Adrenal gland (tissue), 12 donors: ENCODE results near the gene SLMAP. TPM values are rescaled to one million over a fixed set of nuclear protein-coding genes. Genes with fewer than 3 reads are reported as not detected.

Source experiments
- DNase-seq, 7 donors: peaks; one replicate each; pipeline ENCODE4 v3.0.0-alpha.2; 2019 to 2020
- H3K27ac ChIP-seq, 5 donors: fragments of 200-600 bp; sonication (generic) in 4 of 5; 1 replicate in 3 of 5; 2 replicates in 2 of 5; pipeline versions ENCODE4 v1.5.1 to v1.8.0; 2016 to 2020; ENCODE audit warnings: mild to moderate bottlenecking in 1 of 5
- H3K27me3 ChIP-seq: fragments of 200-600 bp; 2 replicates; pipeline ENCODE4 v1.8.0; 2021
- H3K36me3 ChIP-seq, 2 donors: fragments of 200-600 bp; replicated peaks in 1 of 2; 1 replicate in 1 of 2; 2 replicates in 1 of 2; pipeline versions ENCODE4 v1.5.1 to v1.8.0; 2018 to 2022
- H3K4me1 ChIP-seq, 2 donors: fragments of 200-600 bp; replicated peaks in 1 of 2; 1 replicate in 1 of 2; 2 replicates in 1 of 2; pipeline versions ENCODE4 v1.5.1 to v1.8.0; 2018 to 2021
- H3K4me3 ChIP-seq, 4 donors: fragments of 200-600 bp; sonication (generic) in 3 of 4; one replicate each; pipeline ENCODE4 v1.5.1; 2016 to 2018
- H3K9me3 ChIP-seq, 3 donors: fragments of 200-600 bp; sonication (generic) in 1 of 3; replicated peaks in 1 of 3; 1 replicate in 2 of 3; 2 replicates in 1 of 3; pipeline versions ENCODE4 v1.5.1 to v1.8.0; 2016 to 2021
- POLR2A ChIP-seq, 2 donors: fragments of 450-650 bp; IDR thresholded peaks; one replicate each; pipeline ENCODE4 v1.6.1; 2017; ENCODE audit warnings: antibody characterized with exemption in 2 of 2, mild to moderate bottlenecking in 2 of 2, moderate library complexity in 1 of 2
- WGBS, 4 donors: extraction: QIAGEN DNeasy Blood & Tissue Kit in 2 of 4; methylation state at CpG; one replicate each; pipeline versions ENCODE4 v1.1.5 to v1.1.7; 2013 to 2017; 5-methylcytosine and 5-hydroxymethylcytosine counted together
- intact Hi-C, 2 donors: fragments of 100-400 bp; cut with DNase I; formaldehyde crosslinking; loops; one replicate each; pipeline versions ENCODE4 v1.14.1 to v1.15.0; 2022 to 2023
- polyA plus RNA-seq, 3 donors: library from polyadenylated mRNA; stranded (reverse); fragments of 200-250 nt in 2 of 3; fragments of 350-450 nt in 1 of 3; fragmentation: Illumina TruSeq in 1 of 3; extraction: RNeasy Lipid Tissue Mini Kit (QIAGEN cat#74804) in 1 of 3; gene quantifications; one replicate each; pipeline ENCODE4 v1.2.3, GENCODE V29; 2013 to 2014
- total RNA-seq, 9 donors: library from RNA; depleted of rRNA in 4 of 9; stranded (reverse); fragments of >200 nt in 4 of 9; fragments of 120-200 nt in 1 of 9; fragmentation: NEBNext Ultra II Directional in 1 of 9; extraction: Animal tissue kit (Norgen Biotek cat#: 25700) in 1 of 9; gene quantifications; one replicate each; pipeline versions ENCODE4 v1.1.0 to v1.2.4, GENCODE V29; 2013 to 2023
- TF ChIP-seq, protein P1 (sequence below), 6 experiments: fragments of 450-650 bp in 4 of 6; fragments of 200-600 bp in 2 of 6; sonication (generic) in 1 of 6; IDR thresholded peaks; 1 replicate in 5 of 6; 2 replicates in 1 of 6; pipeline versions ENCODE4 v1.5.1 to v1.8.0; 2016 to 2021; ENCODE audit warnings: antibody characterized with exemption in 6 of 6, mild to moderate bottlenecking in 2 of 6, moderate library complexity in 1 of 6
- donor health status: healthy with polysubstance abuse.
- donor health status: Bipolar disorder and iron deficiency.
- donor health status: DM: yes; HTN: yes; CAD: no.
- donor health status: DM: no; HTN: no; CAD: no.
- donor health status: DM: no; HTN: no; CAD: no.
- donor health status: DM: yes; HTN: yes; CAD: no.

SLMAP gene
- total and polyA plus RNA-seq, 12 donors: 18.9 to 134 (median 87.5) TPM

- Histone ChIP-seq H3K4me3 (no peak overlapping the region), H3K36me3 (no peaks in the 10 kb centered on the region), H3K4me1 (peaks cover 0 to 9% of the 10 kb centered on the region in 2 donors), H3K9me3 (no peaks in the 10 kb centered on the region), H3K27ac (no peak overlapping the region), H3K27me3 (no peaks in the 10 kb centered on the region)
- 79 to 90% (median 89%) methylated on average over 3 of the region's 3 CpGs for WGBS, 4 donors
- TF ChIP-seq, protein P1, sequence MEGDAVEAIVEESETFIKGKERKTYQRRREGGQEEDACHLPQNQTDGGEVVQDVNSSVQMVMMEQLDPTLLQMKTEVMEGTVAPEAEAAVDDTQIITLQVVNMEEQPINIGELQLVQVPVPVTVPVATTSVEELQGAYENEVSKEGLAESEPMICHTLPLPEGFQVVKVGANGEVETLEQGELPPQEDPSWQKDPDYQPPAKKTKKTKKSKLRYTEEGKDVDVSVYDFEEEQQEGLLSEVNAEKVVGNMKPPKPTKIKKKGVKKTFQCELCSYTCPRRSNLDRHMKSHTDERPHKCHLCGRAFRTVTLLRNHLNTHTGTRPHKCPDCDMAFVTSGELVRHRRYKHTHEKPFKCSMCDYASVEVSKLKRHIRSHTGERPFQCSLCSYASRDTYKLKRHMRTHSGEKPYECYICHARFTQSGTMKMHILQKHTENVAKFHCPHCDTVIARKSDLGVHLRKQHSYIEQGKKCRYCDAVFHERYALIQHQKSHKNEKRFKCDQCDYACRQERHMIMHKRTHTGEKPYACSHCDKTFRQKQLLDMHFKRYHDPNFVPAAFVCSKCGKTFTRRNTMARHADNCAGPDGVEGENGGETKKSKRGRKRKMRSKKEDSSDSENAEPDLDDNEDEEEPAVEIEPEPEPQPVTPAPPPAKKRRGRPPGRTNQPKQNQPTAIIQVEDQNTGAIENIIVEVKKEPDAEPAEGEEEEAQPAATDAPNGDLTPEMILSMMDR (IDR thresholded peaks at IDR 0.05): no peak
- no peak for TF ChIP-seq POLR2A (IDR thresholded peaks at IDR 0.05)
- DNase-seq: peak in 2 of 7 donors; percentile 13 to 23
- intact Hi-C loops: no loop called here
These were observed 136.3 kb downstream of the SLMAP start for GRCh38 chr3:57892423-57892822.

GRCh38 chr3:57893156-57893555 is 137.0 kb downstream of the SLMAP start:
- H3K4me1 ChIP-seq: peaks cover 0 to 9% of the 10 kb centered on the region in 2 donors
- H3K36me3 ChIP-seq: no peaks in the 10 kb centered on the region
- no peaks in the 10 kb centered on the region for H3K9me3 ChIP-seq
- no peak overlapping the region for H3K4me3 ChIP-seq
- no peak overlapping the region for H3K27ac ChIP-seq
- intact Hi-C loops: no loop called here
- TF ChIP-seq POLR2A (IDR thresholded peaks at IDR 0.05): no peak
- TF ChIP-seq, protein P1 (IDR thresholded peaks at IDR 0.05): no peak
- H3K27me3 ChIP-seq: no peaks in the 10 kb centered on the region
- DNase-seq: no peak
- 95 to 100% (median 98%) methylated on average over 1 of the region's 1 CpG for WGBS, 4 donors

DNA sequence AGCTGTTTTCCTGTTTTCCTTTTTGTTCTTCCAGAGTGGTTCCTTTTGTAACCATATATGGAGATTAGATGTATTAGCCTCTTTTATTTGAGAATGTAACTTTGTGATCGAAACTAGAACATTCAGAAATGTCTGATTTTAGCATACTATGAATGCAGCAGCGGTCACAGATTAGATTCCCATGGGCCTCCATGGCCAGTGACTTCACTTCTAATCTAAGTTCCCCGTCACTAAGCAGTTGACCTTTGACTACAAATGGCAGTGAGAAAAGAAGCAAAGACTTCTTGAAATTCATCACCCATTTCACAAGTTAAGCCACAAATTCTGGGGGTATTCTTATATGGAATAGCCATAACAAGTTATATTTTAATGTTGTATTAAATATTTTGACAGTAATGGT is 137.6 kb downstream of the SLMAP start:
- intact Hi-C loops: no loop called here
- H3K4me3 ChIP-seq: no peak overlapping the region
- WGBS, 4 donors: 80 to 92% (median 87%) methylated on average over 3 of the region's 3 CpGs

GRCh38 chr3:57896031-57896430 is 139.9 kb downstream of the SLMAP start:
- no peak for DNase-seq
- Histone ChIP-seq H3K4me1 (peaks cover 8 to 14% of the 10 kb centered on the region in 2 donors), H3K27me3 (no peaks in the 10 kb centered on the region), H3K9me3 (no peaks in the 10 kb centered on the region), H3K36me3 (no peaks in the 10 kb centered on the region), H3K27ac (peak overlapping the region in 1 of 5 donors; percentile 19), H3K4me3 (no peak overlapping the region)
- WGBS, 4 donors: 54 to 63% (median 59%) methylated on average over 4 of the region's 4 CpGs
- intact Hi-C loops: no loop called here
- no peak for TF ChIP-seq POLR2A (IDR thresholded peaks at IDR 0.05)
- TF ChIP-seq, protein P1 (IDR thresholded peaks at IDR 0.05): no peak

More for the DNA sequence above, 137.6 kb downstream of the SLMAP start:
- no peaks in the 10 kb centered on the region for H3K27me3 ChIP-seq
- H3K9me3 ChIP-seq: no peaks in the 10 kb centered on the region
- DNase-seq: no peak
- TF ChIP-seq POLR2A (IDR thresholded peaks at IDR 0.05): no peak
- TF ChIP-seq, protein P1 (IDR thresholded peaks at IDR 0.05): no peak
- H3K36me3 ChIP-seq: no peaks in the 10 kb centered on the region
- peaks cover 2 to 9% of the 10 kb centered on the region in 2 donors for H3K4me1 ChIP-seq
- no peak overlapping the region for H3K27ac ChIP-seq
